ENCODE measurements around the gene CLEC3A.
"Not testable (repeated sequence)": the region's sequence is repeated elsewhere in the genome, so short reads cannot be mapped to it uniquely, and the experiment has no call there.

CLEC3A gene

GRCh38 chr16:77987810-77988209 is 34.5 kb upstream of the CLEC3A start:
- H3K4me3 ChIP-seq (ENCODE audit: low read depth, low read length), result no peak overlapping the region
- TF ChIP-seq CTCF (IDR thresholded peaks at IDR 0.05; ENCODE audit: control insufficient read depth, extremely low read depth, insufficient read depth), result no peak
- DNase-seq (ENCODE audit: low read depth), result no peak

GRCh38 chr16:77989846-77990245 is 32.5 kb upstream of the CLEC3A start:
- no peak for TF ChIP-seq CTCF (IDR thresholded peaks at IDR 0.05; ENCODE audit: control insufficient read depth, extremely low read depth, insufficient read depth)
- no peak overlapping the region for H3K4me3 ChIP-seq (ENCODE audit: low read depth, low read length)
- DNase-seq (ENCODE audit: low read depth), result no peak

DNA sequence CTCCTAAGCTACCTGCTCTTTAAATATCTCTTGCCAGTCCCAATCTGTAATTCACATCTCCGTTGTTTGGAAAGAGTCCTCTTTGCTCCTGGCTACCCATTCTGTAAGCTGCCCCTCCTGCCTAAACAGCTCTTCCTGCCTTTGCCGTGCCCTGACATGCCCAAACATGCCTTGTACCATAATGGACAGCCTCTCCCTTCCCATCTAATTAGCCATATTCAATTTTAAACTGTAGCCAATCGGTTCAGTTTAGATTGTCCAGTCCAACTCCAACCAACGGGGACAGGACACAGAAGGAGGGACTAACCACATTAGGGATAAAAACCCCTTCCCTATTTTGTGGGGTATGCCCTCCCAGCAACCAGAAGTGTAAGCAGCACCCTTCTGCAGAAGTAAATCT is 30.6 kb upstream of the CLEC3A start:
- DNase-seq (ENCODE audit: low read depth), result no peak
- no peak for TF ChIP-seq CTCF (IDR thresholded peaks at IDR 0.05; ENCODE audit: control insufficient read depth, extremely low read depth, insufficient read depth)
- no peak overlapping the region for H3K4me3 ChIP-seq (ENCODE audit: low read depth, low read length)

DNA sequence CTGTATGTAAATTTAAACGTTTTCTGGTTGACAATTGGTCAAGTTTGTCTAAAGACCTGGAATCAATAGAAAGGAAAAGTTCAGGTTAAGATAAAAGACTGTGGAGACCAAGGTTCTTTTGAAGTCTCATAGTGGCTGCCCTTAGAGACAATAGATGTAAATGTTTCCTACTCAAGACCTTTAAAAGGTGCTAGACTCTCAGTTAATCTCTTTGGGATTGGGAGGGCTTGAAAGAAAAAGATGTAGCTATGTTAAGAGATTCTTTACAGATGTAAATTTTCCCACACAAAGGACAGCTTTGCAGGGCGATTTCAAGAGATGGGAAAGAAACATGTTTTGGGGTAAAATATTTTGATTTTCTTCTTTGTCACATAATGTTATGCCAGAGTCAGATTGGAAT is 30.0 kb upstream of the CLEC3A start:
- not testable (repeated sequence) for DNase-seq (ENCODE audit: low read depth); H3K4me3 ChIP-seq (ENCODE audit: low read depth, low read length)

GRCh38 chr16:77993111-77993985 is 29.0 kb upstream of the CLEC3A start:
- H3K4me3 ChIP-seq (ENCODE audit: low read depth, low read length), result no peak overlapping the region
- no peak for TF ChIP-seq CTCF (IDR thresholded peaks at IDR 0.05; ENCODE audit: control insufficient read depth, extremely low read depth, insufficient read depth)
- no peak for DNase-seq (ENCODE audit: low read depth)

DNA sequence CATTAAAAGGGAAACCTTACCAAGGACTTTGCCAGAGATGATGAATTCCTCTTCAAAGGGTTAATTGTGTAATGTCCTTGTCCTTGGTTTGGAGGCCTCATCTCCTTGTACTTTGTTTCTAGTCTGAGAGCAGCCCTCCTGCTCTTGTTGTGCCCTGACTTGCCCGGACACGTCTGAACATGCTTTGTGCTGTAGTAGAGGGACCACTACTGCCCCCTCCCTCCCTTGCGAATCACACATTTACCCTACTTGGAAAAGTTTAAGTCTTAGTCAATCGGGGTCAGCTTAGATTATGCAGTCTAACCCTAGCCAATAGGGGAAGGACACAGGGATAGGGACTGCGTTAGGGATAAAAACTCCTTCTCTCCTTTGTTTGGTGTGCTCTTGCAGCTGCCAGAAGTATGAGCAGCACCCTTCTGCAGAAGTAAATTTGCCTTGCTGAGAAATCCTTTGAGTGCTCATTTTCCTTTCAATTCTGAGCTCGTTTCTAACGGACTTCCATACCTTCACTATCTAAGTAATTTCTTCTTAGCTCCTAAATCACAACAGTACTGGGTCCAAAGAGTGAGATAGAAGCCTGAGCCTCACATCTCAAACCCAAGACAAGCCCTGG is 26.4 kb upstream of the CLEC3A start:
- no peak overlapping the region for H3K4me3 ChIP-seq (ENCODE audit: low read depth, low read length)
- no peak for TF ChIP-seq CTCF (IDR thresholded peaks at IDR 0.05; ENCODE audit: control insufficient read depth, extremely low read depth, insufficient read depth)
- DNase-seq (ENCODE audit: low read depth), result no peak

DNA sequence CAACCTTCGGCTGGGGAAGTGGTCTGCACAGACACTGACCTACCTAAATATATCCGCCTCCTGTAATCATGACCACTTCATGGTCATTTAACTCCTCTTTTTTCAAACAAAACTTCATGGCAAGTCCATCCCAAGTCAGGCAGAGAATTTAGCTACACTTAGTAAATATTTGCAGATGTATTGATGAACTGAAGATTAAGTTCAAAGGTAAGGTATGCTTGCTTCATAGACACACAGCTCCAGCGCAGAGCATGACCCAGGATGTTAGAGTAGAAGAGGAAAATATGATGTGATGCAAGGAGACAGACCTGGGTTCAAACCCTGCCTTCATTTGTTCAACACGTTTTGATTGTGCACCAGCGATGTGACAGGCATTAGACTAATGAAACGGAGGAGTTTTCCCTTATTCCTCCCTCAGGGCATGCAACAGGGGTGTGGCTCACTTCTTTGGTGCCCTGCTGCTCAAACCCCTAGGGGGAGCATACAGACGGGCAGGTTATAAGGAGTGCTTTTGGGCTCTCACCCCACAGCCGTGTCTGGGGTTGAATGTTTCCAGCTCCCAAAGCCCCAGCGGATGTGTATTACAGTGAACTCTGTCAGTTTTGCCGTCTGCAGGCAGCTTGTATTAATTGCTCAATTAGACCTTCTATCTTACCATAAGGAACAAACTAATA is 23.9 kb upstream of the CLEC3A start:
- no peak overlapping the region for H3K4me3 ChIP-seq (ENCODE audit: low read depth, low read length)
- no peak for DNase-seq (ENCODE audit: low read depth)
- TF ChIP-seq CTCF (IDR thresholded peaks at IDR 0.05; ENCODE audit: control insufficient read depth, extremely low read depth, insufficient read depth), result no peak

Data from LNCaP clone FGC (cell line).